ENCODE measurements around the gene ZNF609. TPM values are rescaled to one million over a fixed set of nuclear protein-coding genes. Genes with fewer than 3 reads are reported as not detected.

The ZNF609 gene
- total RNA-seq, 2 experiments from 2014 or later = 34.1 TPM

GRCh38 chr15:64695561-64695992, 235.2 kb downstream of the ZNF609 start:
- CTCF ChIA-PET = interaction anchor here (1.4 to 2.9 kb wide), 3 partner anchors 9 to 36 kb away, joined by 5 to 10 read pairs (median 6); no protein-coding TSS in a partner anchor
- POLR2A ChIA-PET = interaction anchor here (0.7 kb wide), 1 partner anchor 249 kb away, joined by 3 read pairs; no protein-coding TSS in a partner anchor

- ChIA-PET CTCF (interaction anchor here (0.6 to 2.9 kb wide), 3 partner anchors 10 to 32 kb away, joined by 3 to 10 read pairs (median 3); no protein-coding TSS in a partner anchor), POLR2A (no interaction called here)
These were observed 236.1 kb downstream of the ZNF609 start for GRCh38 chr15:64696481-64696880.

GRCh38 chr15:64697911-64698369, 237.6 kb downstream of the ZNF609 start:
- CTCF ChIA-PET = interaction anchor here (0.9 to 1.2 kb wide), 4 partner anchors 9 to 207 kb away, joined by 3 to 6 read pairs (median 3); no protein-coding TSS in a partner anchor
- POLR2A ChIA-PET = interaction anchor here (1.1 to 1.2 kb wide), 2 partner anchors 254 to 255 kb away, joined by 3 read pairs; no protein-coding TSS in a partner anchor

GRCh38 chr15:64698823-64699222, 238.4 kb downstream of the ZNF609 start:
- ChIA-PET CTCF (no interaction called here), POLR2A (interaction anchor here (1.1 kb wide), 1 partner anchor 254 kb away, joined by 3 read pairs; no protein-coding TSS in a partner anchor)

- ChIA-PET POLR2A (interaction anchor here (0.6 kb wide), 1 partner anchor 216 kb away, joined by 3 read pairs; no protein-coding TSS in a partner anchor), CTCF (interaction anchor here (0.6 to 1.6 kb wide), 4 partner anchors 13 to 110 kb away, joined by 3 to 8 read pairs (median 3); no protein-coding TSS in a partner anchor)
These were observed 239.5 kb downstream of the ZNF609 start for GRCh38 chr15:64699751-64700388.

- POLR2A ChIA-PET = interaction anchor here (0.7 kb wide), 1 partner anchor 1202 kb away, joined by 13 read pairs; no protein-coding TSS in a partner anchor
- CTCF ChIA-PET = interaction anchor here (1.1 to 1.6 kb wide), 2 partner anchors 21 to 109 kb away, joined by 3 read pairs; no protein-coding TSS in a partner anchor
These were observed 240.7 kb downstream of the ZNF609 start for GRCh38 chr15:64701051-64701450.

GRCh38 chr15:64701482-64702184, 241.3 kb downstream of the ZNF609 start:
- CTCF ChIA-PET = interaction anchor here (0.6 kb wide), 2 partner anchors 26 to 203 kb away, joined by 3 to 4 read pairs; no protein-coding TSS in a partner anchor
- POLR2A ChIA-PET = interaction anchor here (0.7 kb wide), 2 partner anchors 433 to 1203 kb away, joined by 8 to 13 read pairs; no protein-coding TSS in a partner anchor

- CTCF ChIA-PET = no interaction called here
- POLR2A ChIA-PET = interaction anchor here (0.6 kb wide), 1 partner anchor 211 kb away, joined by 3 read pairs; no protein-coding TSS in a partner anchor
These were observed 242.6 kb downstream of the ZNF609 start for GRCh38 chr15:64702816-64703631.

- POLR2A ChIA-PET = no interaction called here
- CTCF ChIA-PET = no interaction called here
These were observed 243.2 kb downstream of the ZNF609 start for GRCh38 chr15:64703632-64703959.

- ChIA-PET CTCF (interaction anchor here (0.6 to 1.8 kb wide), 3 partner anchors 23 to 214 kb away, joined by 3 to 6 read pairs (median 3); no protein-coding TSS in a partner anchor), POLR2A (no interaction called here)
These were observed 244.6 kb downstream of the ZNF609 start for GRCh38 chr15:64705006-64705405.

GRCh38 chr15:64706011-64706911, 245.9 kb downstream of the ZNF609 start:
- CTCF ChIA-PET = interaction anchor here (0.6 to 1.8 kb wide), 4 partner anchors 8 to 215 kb away, joined by 3 to 6 read pairs (median 3); no protein-coding TSS in a partner anchor
- POLR2A ChIA-PET = no interaction called here

GRCh38 chr15:64710676-64711428, 250.5 kb downstream of the ZNF609 start:
- CTCF ChIA-PET = no interaction called here

GRCh38 chr15:64712353-64712752, 252.0 kb downstream of the ZNF609 start:
- POLR2A ChIA-PET = no interaction called here
- CTCF ChIA-PET = interaction anchor here (0.6 to 0.9 kb wide), 3 partner anchors 8 to 19 kb away, joined by 3 to 5 read pairs (median 4); no protein-coding TSS in a partner anchor

More at GRCh38 chr15:64710676-64711428, 250.5 kb downstream of the ZNF609 start:
- POLR2A ChIA-PET = no interaction called here

GRCh38 chr15:64713592-64713991, 253.2 kb downstream of the ZNF609 start:
- CTCF ChIA-PET = no interaction called here
- POLR2A ChIA-PET = interaction anchor here (0.6 kb wide), 1 partner anchor 179 kb away, joined by 4 read pairs; no protein-coding TSS in a partner anchor

GRCh38 chr15:64716452-64716851, 256.1 kb downstream of the ZNF609 start:
- POLR2A ChIA-PET = interaction anchor here (0.5 kb wide), 1 partner anchor 22 kb away, joined by 8 read pairs; no protein-coding TSS in a partner anchor
- CTCF ChIA-PET = interaction anchor here (0.7 kb wide), 1 partner anchor 34 kb away, joined by 3 read pairs; no protein-coding TSS in a partner anchor

- CTCF ChIA-PET = interaction anchor here (1.0 to 2.5 kb wide), 2 partner anchors 10 to 14 kb away, joined by 4 to 20 read pairs; no protein-coding TSS in a partner anchor
- POLR2A ChIA-PET = interaction anchor here (0.5 kb wide), 1 partner anchor 23 kb away, joined by 8 read pairs; no protein-coding TSS in a partner anchor
These were observed 256.8 kb downstream of the ZNF609 start for GRCh38 chr15:64717130-64717529.
